HG03159 (cell line): ENCODE results near the gene VAV2.

Experiments used
- ATAC-seq: cut with Tn5 transposase; IDR thresholded peaks from one replicate; pipeline ENCODE4 v1.9.1; 2021; ENCODE audit warnings: mild to moderate bottlenecking, moderate library complexity; ENCODE audit not compliant: unreplicated experiment

VAV2 gene

DNA sequence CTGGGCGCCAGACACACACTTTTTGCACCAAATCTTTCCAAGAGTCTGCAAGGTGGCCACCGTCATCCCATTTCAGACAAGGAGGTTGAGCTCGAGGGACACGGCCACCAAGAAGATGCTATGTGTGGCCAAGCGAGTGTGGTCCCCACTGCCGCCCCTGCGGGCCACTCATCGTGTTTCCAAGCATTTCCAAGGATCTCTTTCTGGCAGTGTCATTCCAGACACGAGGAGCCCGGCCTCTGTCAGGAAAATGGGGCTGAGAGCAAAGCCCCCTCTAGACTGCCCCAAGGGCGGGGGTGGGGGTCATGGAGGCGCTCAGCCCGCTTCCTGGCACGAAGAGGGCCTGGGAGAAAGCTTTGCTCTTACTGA is 10.6 kb downstream of the VAV2 start:
- ATAC-seq = no peak

DNA sequence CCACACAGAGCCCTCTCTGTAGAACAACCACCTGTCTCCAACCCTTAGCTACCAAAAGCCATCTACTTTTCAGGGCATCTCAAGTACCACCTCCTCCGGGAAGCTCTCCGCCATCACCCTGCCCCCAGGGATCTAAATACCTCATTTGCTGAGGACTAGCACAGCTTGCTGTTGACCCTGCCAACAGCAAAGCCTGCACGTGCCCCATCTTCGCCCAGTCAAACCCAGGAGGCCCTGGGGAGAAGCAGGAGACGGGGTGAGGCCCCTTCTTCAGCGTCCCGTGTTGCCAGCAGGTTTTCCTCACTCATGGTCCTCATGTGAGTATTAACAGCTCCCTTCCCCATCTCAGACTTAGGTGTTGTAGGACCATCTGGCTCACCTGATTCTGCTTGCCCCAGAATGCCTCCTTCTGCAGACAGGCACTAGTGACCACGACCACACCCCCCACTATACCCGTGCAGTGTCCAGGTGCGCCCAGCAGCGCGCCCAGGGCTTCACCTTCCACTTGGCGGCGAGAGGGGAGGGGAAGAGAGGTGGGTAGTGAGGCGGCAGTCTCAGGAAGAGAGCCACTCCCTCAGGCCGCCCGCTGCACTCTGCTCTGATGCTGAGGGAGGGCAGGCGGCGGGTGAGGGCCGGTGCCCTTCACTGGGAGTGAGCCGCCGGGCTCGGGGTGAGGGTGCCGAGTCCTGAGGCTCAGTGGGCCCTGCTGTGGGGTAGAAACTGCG is 11.1 kb downstream of the VAV2 start:
- ATAC-seq = no peak

DNA sequence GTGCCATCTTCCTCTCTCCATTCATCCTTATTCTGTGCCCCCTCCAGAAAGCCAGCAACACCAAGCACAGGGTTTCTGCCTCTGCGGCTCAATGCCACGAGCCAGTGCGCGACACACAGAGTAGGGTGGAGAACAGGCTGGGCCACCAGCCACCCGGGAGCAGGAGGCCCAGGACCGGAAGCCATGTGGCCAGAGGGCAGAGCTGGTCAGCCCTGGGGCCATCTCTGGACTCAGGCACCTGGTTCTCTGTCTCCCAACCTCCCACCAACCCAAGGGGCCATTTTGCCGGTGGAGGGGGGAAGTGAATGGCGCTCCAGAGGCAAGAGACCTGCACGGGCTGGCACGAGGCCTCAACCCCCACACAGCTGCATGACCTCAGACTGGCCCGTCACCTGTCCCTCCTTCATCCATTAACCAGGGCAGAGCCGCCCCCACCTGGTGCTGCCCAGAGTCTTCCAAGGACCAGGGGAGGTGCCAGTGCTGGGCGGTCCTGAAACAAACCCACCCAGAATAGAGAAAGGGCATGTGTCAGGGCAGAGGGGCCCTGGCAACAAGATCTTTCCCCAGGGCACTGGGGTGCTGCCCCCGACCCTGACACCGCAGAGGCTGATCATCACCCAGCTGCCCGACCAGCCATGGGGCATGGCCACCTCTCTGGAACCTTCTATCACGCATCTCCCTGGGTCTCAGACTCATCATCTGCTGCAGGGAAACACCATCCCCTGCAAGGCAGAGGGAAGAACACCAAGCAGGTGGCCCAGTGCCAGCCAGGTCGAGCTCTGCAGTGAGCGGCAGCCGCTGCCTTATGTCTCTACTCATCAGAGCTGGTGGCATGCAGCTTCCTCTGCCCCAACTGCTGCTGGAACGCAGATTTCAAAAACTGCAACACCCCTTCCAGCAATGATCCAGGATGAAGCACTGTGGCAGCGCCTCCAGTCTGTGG is 11.9 kb downstream of the VAV2 start:
- ATAC-seq = no peak

DNA sequence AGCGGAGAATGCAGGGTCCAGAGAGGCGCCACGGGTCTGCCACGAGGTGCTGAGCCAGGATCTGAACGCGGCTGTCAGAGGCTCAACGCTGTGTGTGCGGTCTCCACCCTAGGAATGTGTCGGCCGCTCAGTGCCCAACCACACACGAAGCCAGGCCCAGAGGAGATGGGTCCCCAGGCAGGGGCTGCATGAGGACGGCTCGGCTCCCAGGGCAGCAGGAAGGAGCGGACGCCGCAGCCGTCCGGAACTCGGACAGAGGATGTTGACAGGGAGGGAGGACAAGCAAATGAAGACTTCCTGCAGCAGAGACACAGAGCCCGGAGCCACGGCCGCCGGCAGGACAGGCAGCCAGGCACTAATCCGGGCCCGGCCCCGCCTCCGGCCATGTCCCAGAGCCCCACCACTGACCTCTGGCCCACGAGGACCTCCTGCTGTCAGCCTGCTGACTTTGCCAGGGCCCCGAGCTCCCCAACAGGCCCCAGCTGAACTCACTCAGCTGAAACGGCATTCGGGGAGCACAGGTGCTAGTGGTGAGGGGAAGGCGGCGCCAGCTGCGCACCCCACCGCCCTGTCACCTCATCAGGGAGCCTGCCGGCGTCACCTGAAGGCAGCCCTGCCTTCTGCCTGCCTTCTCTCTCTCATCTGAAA is 12.7 kb downstream of the VAV2 start:
- no peak for ATAC-seq

DNA sequence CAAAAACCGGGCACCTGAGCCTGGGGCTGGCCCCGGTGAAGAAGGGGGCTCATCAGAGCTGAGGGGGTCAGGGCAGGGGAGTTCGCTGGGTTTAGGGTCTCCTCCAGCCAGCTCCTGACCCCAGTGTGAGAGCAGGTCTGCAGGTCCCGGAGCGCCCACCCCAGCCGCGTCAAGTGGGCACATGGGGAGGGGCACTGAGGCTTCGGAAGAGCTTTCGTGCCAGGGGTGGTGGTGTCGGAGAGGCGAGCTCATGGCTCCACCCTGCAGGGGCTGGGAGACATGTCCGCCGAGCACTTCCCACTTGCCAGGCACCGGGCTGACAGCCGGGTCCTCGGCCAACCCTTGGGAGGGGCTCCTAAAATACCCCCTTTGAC is 13.2 kb downstream of the VAV2 start:
- ATAC-seq = no peak

DNA sequence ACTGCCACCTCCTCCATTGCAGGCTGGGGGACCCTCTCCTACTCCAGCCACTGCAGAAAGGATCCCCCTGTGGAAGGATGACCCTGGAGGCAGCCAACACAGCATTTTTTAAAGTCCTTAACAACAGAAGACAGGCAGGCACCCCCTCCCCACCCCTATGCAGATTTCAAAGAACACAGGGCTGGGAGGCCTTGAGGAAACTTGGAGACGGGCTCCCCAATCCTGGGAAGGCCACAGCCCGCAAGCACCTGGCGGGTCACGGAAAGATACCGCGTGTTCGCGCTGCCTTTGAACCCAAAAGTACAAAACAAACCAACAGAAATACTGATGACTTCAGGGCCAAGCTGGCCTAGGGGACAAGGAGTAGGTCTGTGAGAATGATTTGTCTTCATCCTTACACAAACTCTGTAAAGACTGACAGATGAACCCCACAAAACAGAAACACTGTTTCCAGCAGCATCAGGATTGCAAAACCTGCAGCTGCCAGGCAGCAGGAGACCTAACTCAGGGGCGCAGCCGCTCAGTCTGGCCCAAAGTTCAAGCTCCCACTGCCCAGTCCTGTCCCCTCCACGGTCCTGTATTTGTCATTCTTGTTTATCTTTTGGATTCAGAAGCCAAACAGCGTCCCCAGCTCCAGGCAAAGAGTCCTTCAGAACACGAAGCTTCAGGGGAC is 13.8 kb downstream of the VAV2 start:
- ATAC-seq = no peak

DNA sequence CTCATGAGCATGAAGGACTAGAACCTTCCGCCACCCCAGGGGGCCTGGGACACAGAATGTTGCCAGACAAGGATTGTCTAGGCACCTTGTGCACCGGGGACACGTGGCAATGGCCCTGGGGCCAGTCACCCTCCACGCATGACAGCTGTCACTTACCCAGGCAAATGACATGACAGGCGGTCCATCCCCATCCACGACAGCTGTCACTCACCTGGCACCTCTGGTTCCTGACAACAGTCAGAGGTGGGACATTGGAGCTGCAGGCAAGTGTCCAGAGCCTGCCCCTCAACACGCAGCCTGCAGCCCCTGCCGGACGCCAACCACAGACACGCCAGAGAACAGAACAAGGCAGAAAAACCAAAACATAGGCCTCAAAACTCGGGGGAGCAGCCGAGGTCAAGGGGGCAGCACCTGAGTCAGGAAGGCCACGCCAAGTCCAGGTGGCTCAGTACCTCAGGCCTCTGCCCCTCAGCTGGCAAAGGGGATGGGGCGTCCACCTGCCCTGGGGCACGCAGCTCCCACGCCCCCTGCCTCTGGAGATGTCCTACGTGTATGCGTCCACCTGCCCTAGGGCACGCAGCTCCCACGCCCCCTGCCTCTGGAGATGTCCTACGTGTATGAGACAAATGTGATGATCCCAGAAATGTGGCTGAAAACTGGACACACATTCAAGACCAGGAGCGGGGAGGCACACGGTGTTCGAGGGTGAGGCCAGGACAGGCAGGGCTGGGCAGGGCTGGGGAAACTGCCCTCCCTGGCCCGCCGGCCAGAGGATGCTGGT is 14.5 kb downstream of the VAV2 start:
- no peak for ATAC-seq

DNA sequence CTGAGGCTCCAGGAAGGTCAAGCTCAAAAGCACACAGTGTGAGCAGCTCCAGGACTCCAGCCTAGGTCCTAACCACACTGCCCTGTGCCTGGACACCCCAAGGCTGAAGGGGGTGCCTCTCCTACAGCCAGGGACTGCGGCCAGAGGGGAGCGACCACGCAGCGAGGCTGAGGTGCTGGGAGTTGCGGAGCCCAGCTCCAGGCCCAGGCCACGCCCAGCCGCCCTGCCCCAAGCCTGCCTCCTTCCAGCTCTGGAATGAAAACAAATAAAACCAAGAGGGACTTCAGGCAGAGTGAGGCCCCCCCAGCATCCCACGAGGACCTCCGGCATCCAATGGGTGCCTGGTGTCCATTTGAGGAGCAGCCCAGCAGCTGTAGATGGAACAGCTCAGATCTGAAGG is 15.2 kb downstream of the VAV2 start:
- no peak for ATAC-seq

DNA sequence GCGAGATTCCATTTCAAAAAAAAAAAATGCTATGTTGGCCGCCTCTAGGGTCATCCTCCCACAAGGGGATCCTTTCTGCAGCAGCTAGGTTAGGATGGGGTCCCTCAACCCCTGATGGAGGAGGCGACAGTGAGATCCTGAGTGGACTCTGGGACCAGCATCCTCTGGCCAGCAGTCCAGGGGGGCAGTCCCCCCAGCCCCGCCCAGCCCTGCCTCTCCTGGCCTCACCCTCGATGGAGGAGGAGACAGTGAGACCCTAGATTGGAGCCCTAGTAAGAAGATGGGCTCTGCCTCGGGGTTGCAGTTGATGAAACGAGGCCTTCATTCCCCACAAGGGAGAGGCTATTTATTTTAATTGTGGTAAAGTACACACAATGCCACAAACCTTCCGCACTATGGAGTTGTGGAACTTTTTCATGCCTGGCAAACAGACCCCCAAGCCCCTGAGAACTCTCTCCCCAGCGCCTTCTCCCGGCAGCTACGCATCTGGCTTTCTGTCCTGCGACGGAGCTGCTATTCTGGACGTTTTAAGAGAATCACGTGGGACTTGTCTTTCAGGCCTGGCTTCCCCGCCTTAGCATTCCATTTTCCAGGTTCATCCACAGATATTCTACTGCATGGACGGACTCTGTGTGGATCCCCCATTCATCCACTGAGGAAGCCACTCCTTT is 15.8 kb downstream of the VAV2 start:
- ATAC-seq = no peak

DNA sequence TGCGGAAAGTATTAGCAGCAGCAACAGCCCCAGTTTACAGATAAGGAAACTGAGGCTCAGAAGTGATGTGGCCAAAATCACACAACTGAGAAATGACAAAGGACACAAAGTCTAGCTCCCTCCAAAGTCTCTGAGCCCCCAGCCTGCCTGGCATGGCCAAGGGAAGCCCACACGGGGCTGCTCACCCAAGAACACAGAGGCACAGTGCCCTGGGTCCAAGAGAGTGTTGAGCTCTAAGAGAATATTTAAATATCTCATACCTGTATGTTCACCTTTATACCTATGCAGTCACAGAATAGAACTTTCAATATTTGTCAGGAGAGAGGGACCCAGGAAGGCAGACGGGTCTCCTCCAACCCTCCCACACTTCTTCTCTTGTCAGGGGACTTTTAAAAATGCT is 16.6 kb downstream of the VAV2 start:
- no peak for ATAC-seq

DNA sequence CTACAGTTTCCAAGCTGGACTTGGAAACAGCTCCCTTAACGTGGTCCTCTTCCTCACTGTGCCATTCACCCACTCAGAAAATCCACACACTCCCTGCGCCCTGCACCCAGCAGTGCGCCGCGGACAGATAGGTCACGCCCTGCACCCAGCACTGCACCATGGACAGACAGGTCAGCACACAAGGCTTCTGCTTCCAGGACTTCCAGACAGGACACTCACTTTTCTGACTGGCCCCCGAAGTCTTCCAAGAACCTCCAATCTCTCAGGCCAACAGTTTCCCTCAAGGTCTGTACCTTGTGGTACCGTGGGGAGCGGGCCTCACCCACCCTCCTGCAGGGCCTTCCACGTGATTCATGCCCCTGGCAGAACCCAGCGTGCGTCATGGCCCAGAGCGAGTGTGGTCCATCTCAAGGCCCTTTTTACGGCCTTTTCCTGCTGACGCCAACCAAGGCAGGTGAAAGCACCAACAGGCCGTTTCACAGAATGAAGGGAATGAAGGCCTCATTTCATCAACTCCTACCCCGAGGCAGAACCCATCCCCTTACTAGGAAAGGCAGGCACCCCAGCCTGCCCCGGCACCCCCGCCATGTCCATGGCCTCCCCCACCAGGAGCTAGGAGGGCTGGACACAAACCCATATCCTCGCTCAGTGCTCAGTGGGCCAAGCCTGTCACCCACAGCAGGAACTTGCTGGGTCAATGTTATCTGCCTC is 17.3 kb downstream of the VAV2 start:
- no peak for ATAC-seq

DNA sequence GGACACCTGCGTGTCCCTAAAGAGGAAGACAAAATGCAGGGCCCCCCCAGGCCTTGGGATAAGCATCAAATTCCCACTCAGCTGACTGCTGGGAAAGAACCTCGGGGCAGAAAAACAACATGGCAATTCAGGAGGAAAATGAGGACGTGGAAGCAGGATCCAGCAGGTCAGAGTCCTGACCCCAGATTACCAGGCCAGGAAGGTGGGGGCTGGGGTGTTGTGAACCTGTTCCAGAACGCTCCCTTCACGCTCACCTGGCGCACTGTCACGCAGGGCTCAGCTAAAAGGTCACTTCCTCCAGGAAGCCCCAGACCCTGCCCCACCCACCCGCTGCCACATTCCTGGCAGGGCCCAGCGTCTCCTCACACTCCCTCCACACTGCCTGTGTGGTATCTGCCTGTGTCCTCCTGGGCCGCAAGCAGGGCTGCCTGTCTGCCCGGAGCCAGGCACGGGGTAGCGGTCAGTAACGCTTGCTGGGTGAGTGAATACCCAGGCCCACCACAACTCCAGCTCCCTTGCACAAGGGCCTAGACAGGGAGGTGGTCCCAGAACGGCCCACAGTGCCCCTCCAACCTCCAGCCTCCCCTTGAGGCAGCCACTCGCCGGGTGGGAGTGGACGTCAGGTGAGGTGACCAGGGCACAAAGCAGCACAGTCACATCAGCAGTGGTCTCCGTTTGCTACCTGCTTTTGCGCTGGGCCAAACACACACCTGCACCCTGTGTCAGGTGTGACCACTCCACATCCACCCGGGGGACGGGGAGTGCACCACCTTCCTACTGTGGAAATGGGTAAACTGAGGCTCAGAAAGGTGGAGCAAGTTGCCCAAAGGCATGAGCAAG is 18.1 kb downstream of the VAV2 start:
- ATAC-seq = no peak

DNA sequence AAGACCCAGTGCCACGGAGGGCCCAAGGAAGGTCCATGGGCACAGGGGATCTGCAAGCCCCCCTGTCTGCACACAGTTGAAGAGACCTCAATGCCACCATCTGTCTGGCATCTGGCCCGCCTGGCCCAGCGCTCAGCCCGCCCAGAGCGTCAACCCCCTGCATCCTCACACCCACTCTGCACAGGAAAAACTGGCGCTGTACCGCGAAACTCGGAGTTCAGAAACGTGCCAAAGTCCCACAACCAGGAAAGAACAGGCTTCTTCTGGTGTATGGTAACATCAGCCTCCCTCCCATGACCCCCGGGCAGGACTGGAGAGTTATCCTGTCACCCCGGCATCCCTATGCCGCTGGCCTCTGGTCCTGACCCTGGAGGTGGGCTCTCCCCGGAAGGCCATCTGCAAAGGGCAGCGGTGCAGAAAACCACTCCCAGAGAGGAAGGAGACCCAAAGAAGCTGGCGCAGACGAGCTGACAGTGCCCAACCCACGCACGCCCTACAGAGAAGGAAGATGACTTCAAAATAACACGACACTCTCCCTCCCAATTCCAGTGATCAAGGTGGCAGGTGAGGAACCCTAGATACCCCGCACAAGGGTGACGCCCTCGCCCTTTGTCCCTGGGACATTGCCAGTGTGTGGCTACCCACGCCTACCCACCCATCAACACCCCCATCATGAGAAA is 18.9 kb downstream of the VAV2 start:
- ATAC-seq = no peak

DNA sequence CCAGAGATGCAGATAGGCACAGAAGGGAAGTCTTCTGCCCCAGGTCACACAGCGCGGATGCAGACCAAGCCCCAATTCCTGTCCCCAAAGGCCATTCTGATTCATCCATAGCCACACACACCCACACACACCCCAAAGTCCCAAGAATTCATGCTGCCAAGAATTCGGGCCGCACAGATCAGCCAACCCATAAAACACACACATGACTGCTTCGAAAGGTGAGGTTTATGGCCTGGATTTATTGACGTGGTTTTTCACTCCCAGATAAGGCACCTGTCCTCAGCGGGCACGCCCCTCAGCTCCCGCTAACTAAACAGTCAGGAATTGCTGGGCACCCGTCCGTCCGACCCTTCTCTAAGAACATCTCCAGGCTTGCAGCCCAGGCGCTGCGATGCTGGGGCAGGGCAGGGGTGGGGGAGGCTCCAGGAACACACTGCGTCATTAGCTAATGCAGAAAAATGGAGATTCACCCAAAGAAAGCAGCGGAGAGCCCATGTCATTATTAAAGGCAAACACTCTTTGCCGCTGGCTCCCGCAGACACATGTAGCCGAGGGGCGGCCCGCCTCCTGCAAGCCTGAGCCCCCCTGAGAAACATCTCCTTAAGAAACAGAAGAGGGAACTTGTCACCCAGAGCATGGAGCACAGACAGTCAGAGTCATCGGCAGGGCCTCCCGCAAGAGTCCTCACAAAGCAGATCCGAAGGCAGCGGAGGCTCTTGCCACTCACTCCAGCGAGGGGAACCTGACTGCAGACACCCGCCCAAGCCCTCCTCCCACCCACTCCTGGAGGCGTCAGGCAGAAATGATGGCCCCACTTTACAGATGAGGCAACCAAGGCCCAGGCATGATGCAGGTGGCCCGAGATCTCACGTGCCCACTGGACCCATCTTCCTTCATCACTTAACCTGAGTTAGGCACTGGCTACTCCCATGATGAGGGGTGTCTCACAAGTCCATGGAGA is 19.9 kb downstream of the VAV2 start:
- no peak for ATAC-seq

DNA sequence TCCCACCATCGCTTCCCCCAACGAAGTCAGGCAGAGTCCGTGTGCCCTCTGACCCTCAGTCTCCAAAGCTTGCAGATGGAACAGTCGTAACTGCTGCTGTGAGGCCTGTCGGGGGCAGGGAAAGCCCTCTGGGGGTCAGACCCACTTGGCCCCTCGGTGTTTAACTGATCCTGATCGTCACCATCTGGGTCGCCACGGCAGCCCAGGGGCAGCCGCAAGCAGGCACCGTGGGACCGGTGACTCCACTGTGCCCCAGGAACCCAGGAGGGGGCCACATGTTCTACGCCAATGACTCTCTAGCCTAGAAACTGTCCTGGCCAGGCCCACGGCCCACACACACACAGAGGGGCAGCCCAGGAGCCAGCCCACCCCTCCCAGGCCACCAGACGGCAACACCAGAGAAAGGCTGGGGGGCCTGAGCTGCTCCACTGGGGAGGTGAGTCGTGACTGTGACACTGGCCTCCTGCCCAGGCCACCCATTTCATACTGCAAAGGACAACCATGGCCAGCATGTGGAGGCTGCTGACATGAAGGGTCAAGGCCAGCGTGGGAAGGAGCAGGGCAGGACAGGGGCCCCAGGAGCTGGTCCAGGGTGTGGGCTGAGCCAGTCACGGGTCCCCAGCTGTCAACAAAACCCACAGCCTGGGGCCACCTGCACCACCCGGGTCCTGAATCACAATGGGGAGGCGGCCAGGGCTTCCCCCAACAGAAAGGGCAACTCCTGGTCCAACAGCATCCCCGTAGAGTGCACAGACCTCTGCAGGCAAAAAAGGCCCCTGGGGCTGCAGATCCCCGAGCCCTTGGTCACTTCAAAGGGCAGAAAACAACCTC is 20.8 kb downstream of the VAV2 start:
- ATAC-seq = no peak

DNA sequence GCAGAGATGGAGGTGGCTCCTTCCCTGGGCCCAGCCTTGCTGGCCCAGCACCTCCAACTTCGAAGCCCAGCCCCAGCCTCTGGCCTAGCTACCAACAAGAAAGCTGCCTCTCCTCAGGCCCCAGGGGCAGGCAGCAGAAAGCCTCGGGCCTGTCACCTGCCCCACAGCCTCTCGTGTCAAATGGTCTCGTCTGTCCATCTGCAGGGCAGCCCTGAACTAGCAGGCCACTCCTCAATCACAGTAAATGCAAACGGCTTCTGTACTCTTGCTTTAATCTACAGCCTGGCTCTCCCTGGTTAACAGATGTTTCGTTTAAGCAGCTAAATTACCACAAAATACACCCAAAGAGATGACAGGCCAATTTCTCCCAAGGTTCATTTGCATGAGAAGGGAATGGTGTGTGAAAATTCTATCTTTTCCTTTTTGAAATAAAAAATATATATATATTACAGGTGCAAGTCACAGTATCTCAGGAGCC is 21.5 kb downstream of the VAV2 start:
- no peak for ATAC-seq
